ENCODE data around the gene ATP2C2.

The ATP2C2 gene

GRCh38 chr16:84368308-84368996 lies at the start of gene ATP2C2:
ATP2C2 (plus strand) TSS chr16:84368538; CDS start chr16:84368616, 78 bp downstream.
- Histone ChIP-seq H3K27me3 (ENCODE audit: control insufficient read depth, insufficient read depth, low read length) (no peaks in the 10 kb centered on the region), H3K36me3 (ENCODE audit: control insufficient read depth, insufficient read depth, low read length) (no peaks in the 10 kb centered on the region), H3K27ac (ENCODE audit: low read depth, low read length) (no peak within 1 kb of the TSS), H3K4me1 (ENCODE audit: control insufficient read depth, insufficient read depth, low read length) (no peaks in the 10 kb centered on the region), H3K4me3 (ENCODE audit: low read length) (peak within 1 kb of the TSS; percentile 58), H3K9ac (ENCODE audit: low read length) (peak within 1 kb of the TSS; percentile 13)

- H3K4me1 ChIP-seq (ENCODE audit: control insufficient read depth, insufficient read depth, low read length), result no peaks in the 10 kb centered on the region
- no peaks in the 10 kb centered on the region for H3K36me3 ChIP-seq (ENCODE audit: control insufficient read depth, insufficient read depth, low read length)
- no peaks in the 10 kb centered on the region for H3K27me3 ChIP-seq (ENCODE audit: control insufficient read depth, insufficient read depth, low read length)
- H3K27ac ChIP-seq (ENCODE audit: low read depth, low read length), result no peak overlapping the region
- no peak overlapping the region for H3K4me3 ChIP-seq (ENCODE audit: low read length)
- H3K9ac ChIP-seq (ENCODE audit: low read length), result no peak overlapping the region
Observed at GRCh38 chr16:84319146-84319760, 49.1 kb upstream of the ATP2C2 start.

- Histone ChIP-seq H3K36me3 (ENCODE audit: control insufficient read depth, insufficient read depth, low read length) (peaks cover 2% of the 10 kb centered on the region), H3K4me3 (ENCODE audit: low read length) (no peak overlapping the region), H3K27me3 (ENCODE audit: control insufficient read depth, insufficient read depth, low read length) (no peaks in the 10 kb centered on the region), H3K9ac (ENCODE audit: low read length) (no peak overlapping the region), H3K27ac (ENCODE audit: low read depth, low read length) (no peak overlapping the region), H3K4me1 (ENCODE audit: control insufficient read depth, insufficient read depth, low read length) (no peaks in the 10 kb centered on the region)
Observed at GRCh38 chr16:84320511-84320910, 47.8 kb upstream of the ATP2C2 start.

- Histone ChIP-seq H3K4me1 (ENCODE audit: control insufficient read depth, insufficient read depth, low read length) (no peaks in the 10 kb centered on the region), H3K4me3 (ENCODE audit: low read length) (no peak overlapping the region), H3K9ac (ENCODE audit: low read length) (no peak overlapping the region), H3K27me3 (ENCODE audit: control insufficient read depth, insufficient read depth, low read length) (no peaks in the 10 kb centered on the region), H3K27ac (ENCODE audit: low read depth, low read length) (no peak overlapping the region), H3K36me3 (ENCODE audit: control insufficient read depth, insufficient read depth, low read length) (peaks cover 3% of the 10 kb centered on the region)
Observed at GRCh38 chr16:84321932-84322331, 46.4 kb upstream of the ATP2C2 start.

GRCh38 chr16:84322749-84323148 lies 45.6 kb upstream of the ATP2C2 start:
- no peak overlapping the region for H3K27ac ChIP-seq (ENCODE audit: low read depth, low read length)
- peaks cover 6% of the 10 kb centered on the region for H3K36me3 ChIP-seq (ENCODE audit: control insufficient read depth, insufficient read depth, low read length)
- H3K9ac ChIP-seq (ENCODE audit: low read length), result no peak overlapping the region
- no peaks in the 10 kb centered on the region for H3K27me3 ChIP-seq (ENCODE audit: control insufficient read depth, insufficient read depth, low read length)
- no peak overlapping the region for H3K4me3 ChIP-seq (ENCODE audit: low read length)
- no peaks in the 10 kb centered on the region for H3K4me1 ChIP-seq (ENCODE audit: control insufficient read depth, insufficient read depth, low read length)

GRCh38 chr16:84323606-84324005 lies 44.7 kb upstream of the ATP2C2 start:
- Histone ChIP-seq H3K4me1 (ENCODE audit: control insufficient read depth, insufficient read depth, low read length) (no peaks in the 10 kb centered on the region), H3K36me3 (ENCODE audit: control insufficient read depth, insufficient read depth, low read length) (peaks cover 7% of the 10 kb centered on the region), H3K4me3 (ENCODE audit: low read length) (no peak overlapping the region), H3K27me3 (ENCODE audit: control insufficient read depth, insufficient read depth, low read length) (no peaks in the 10 kb centered on the region), H3K9ac (ENCODE audit: low read length) (no peak overlapping the region), H3K27ac (ENCODE audit: low read depth, low read length) (no peak overlapping the region)

- Histone ChIP-seq H3K27ac (ENCODE audit: low read depth, low read length) (no peak overlapping the region), H3K36me3 (ENCODE audit: control insufficient read depth, insufficient read depth, low read length) (peaks cover 7% of the 10 kb centered on the region), H3K27me3 (ENCODE audit: control insufficient read depth, insufficient read depth, low read length) (no peaks in the 10 kb centered on the region), H3K4me1 (ENCODE audit: control insufficient read depth, insufficient read depth, low read length) (no peaks in the 10 kb centered on the region), H3K9ac (ENCODE audit: low read length) (no peak overlapping the region), H3K4me3 (ENCODE audit: low read length) (no peak overlapping the region)
Observed at GRCh38 chr16:84324434-84325262, 43.7 kb upstream of the ATP2C2 start.

- no peak overlapping the region for H3K9ac ChIP-seq (ENCODE audit: low read length)
- H3K27me3 ChIP-seq (ENCODE audit: control insufficient read depth, insufficient read depth, low read length), result no peaks in the 10 kb centered on the region
- no peaks in the 10 kb centered on the region for H3K4me1 ChIP-seq (ENCODE audit: control insufficient read depth, insufficient read depth, low read length)
- no peak overlapping the region for H3K4me3 ChIP-seq (ENCODE audit: low read length)
- H3K36me3 ChIP-seq (ENCODE audit: control insufficient read depth, insufficient read depth, low read length), result peaks cover 7% of the 10 kb centered on the region
- H3K27ac ChIP-seq (ENCODE audit: low read depth, low read length), result no peak overlapping the region
Observed at GRCh38 chr16:84326545-84326944, 41.8 kb upstream of the ATP2C2 start.

- Histone ChIP-seq H3K27me3 (ENCODE audit: control insufficient read depth, insufficient read depth, low read length) (no peaks in the 10 kb centered on the region), H3K27ac (ENCODE audit: low read depth, low read length) (no peak overlapping the region), H3K36me3 (ENCODE audit: control insufficient read depth, insufficient read depth, low read length) (peaks cover 7% of the 10 kb centered on the region), H3K4me1 (ENCODE audit: control insufficient read depth, insufficient read depth, low read length) (no peaks in the 10 kb centered on the region), H3K4me3 (ENCODE audit: low read length) (no peak overlapping the region), H3K9ac (ENCODE audit: low read length) (no peak overlapping the region)
Observed at GRCh38 chr16:84327926-84328505, 40.3 kb upstream of the ATP2C2 start.

- H3K4me3 ChIP-seq (ENCODE audit: low read length), result no peak overlapping the region
- H3K4me1 ChIP-seq (ENCODE audit: control insufficient read depth, insufficient read depth, low read length), result no peaks in the 10 kb centered on the region
- H3K36me3 ChIP-seq (ENCODE audit: control insufficient read depth, insufficient read depth, low read length), result peaks cover 7% of the 10 kb centered on the region
- H3K27ac ChIP-seq (ENCODE audit: low read depth, low read length), result no peak overlapping the region
- no peak overlapping the region for H3K9ac ChIP-seq (ENCODE audit: low read length)
- H3K27me3 ChIP-seq (ENCODE audit: control insufficient read depth, insufficient read depth, low read length), result no peaks in the 10 kb centered on the region
Observed at GRCh38 chr16:84329016-84329415, 39.3 kb upstream of the ATP2C2 start.

GRCh38 chr16:84329843-84330684 lies 38.3 kb upstream of the ATP2C2 start:
- no peaks in the 10 kb centered on the region for H3K27me3 ChIP-seq (ENCODE audit: control insufficient read depth, insufficient read depth, low read length)
- no peaks in the 10 kb centered on the region for H3K4me1 ChIP-seq (ENCODE audit: control insufficient read depth, insufficient read depth, low read length)
- H3K4me3 ChIP-seq (ENCODE audit: low read length), result no peak overlapping the region
- no peak overlapping the region for H3K27ac ChIP-seq (ENCODE audit: low read depth, low read length)
- peaks cover 6% of the 10 kb centered on the region for H3K36me3 ChIP-seq (ENCODE audit: control insufficient read depth, insufficient read depth, low read length)
- no peak overlapping the region for H3K9ac ChIP-seq (ENCODE audit: low read length)

GRCh38 chr16:84330685-84331050 lies 37.7 kb upstream of the ATP2C2 start:
- Histone ChIP-seq H3K36me3 (ENCODE audit: control insufficient read depth, insufficient read depth, low read length) (peaks cover 6% of the 10 kb centered on the region), H3K4me1 (ENCODE audit: control insufficient read depth, insufficient read depth, low read length) (no peaks in the 10 kb centered on the region), H3K27ac (ENCODE audit: low read depth, low read length) (no peak overlapping the region), H3K27me3 (ENCODE audit: control insufficient read depth, insufficient read depth, low read length) (no peaks in the 10 kb centered on the region), H3K4me3 (ENCODE audit: low read length) (no peak overlapping the region), H3K9ac (ENCODE audit: low read length) (no peak overlapping the region)
